ENCODE data around the gene IZUMO2.
A peak's percentile ranks its signal among the peaks of the same experiment; 100 is the strongest.
"Not testable (repeated sequence)": the region's sequence is repeated elsewhere in the genome, so short reads cannot be mapped to it uniquely, and the experiment has no call there.

IZUMO2 gene

GRCh38 chr19:50147462-50148423, 15.3 kb downstream of the IZUMO2 start:
- peak overlapping the region; percentile 58 for H3K4me3 ChIP-seq (ENCODE audit: low read length)

GRCh38 chr19:50141921-50142320, 21.2 kb downstream of the IZUMO2 start:
- H3K4me3 ChIP-seq (ENCODE audit: low read length); DNase-seq (ENCODE audit: low read depth, low spot score): not testable (repeated sequence)

More at GRCh38 chr19:50147462-50148423, 15.3 kb downstream of the IZUMO2 start:
- DNase-seq (ENCODE audit: low read depth, low spot score), result peak; percentile 80

GRCh38 chr19:50140118-50140845, 22.8 kb downstream of the IZUMO2 start:
- not testable (repeated sequence) for H3K4me3 ChIP-seq (ENCODE audit: low read length); DNase-seq (ENCODE audit: low read depth, low spot score)

GRCh38 chr19:50136603-50137365, 26.3 kb downstream of the IZUMO2 start:
- H3K4me3 ChIP-seq (ENCODE audit: low read length), result peak overlapping the region; percentile 36
- DNase-seq (ENCODE audit: low read depth, low spot score), result not testable (repeated sequence)

- not testable (repeated sequence) for DNase-seq (ENCODE audit: low read depth, low spot score); H3K4me3 ChIP-seq (ENCODE audit: low read length)
Observed at GRCh38 chr19:50135856-50136602, 27.1 kb downstream of the IZUMO2 start.

GRCh38 chr19:50134777-50135719, 28.0 kb downstream of the IZUMO2 start:
- H3K4me3 ChIP-seq (ENCODE audit: low read length); DNase-seq (ENCODE audit: low read depth, low spot score): not testable (repeated sequence)

GRCh38 chr19:50133518-50134492, 29.3 kb downstream of the IZUMO2 start:
- DNase-seq (ENCODE audit: low read depth, low spot score); H3K4me3 ChIP-seq (ENCODE audit: low read length): not testable (repeated sequence)

GRCh38 chr19:50104012-50104411, 59.1 kb downstream of the IZUMO2 start:
- not testable (repeated sequence) for DNase-seq (ENCODE audit: low read depth, low spot score); H3K4me3 ChIP-seq (ENCODE audit: low read length)

- not testable (repeated sequence) for H3K4me3 ChIP-seq (ENCODE audit: low read length); DNase-seq (ENCODE audit: low read depth, low spot score)
Observed at GRCh38 chr19:50103405-50103804, 59.7 kb downstream of the IZUMO2 start.

Data from Jurkat, Clone E6-1 (cell line).